Right lobe of liver (tissue), 6 donors: ENCODE measurements around the gene CTCF. TPM values are rescaled to one million over a fixed set of nuclear protein-coding genes. Genes with fewer than 3 reads are reported as not detected.
A peak's percentile ranks its signal among the peaks of the same experiment; 100 is the strongest.

ENCODE experiments used
- ATAC-seq, 4 donors: fragments of 200-7000 bp; cut with Tn5 transposase; one replicate each; pipeline ENCODE4 v1.9.1; 2020; ENCODE audit warnings: mild to moderate bottlenecking in 4 of 4, moderate library complexity in 4 of 4
- DNase-seq, 3 donors: peaks; one replicate each; pipeline ENCODE4 v3.0.0-alpha.2; 2020
- H3K27ac ChIP-seq, 3 donors: fragments of 200-600 bp; one replicate each; pipeline ENCODE4 v1.8.0; 2022
- H3K27me3 ChIP-seq, 2 donors: fragments of 200-600 bp; one replicate each; pipeline ENCODE4 v1.8.0; 2022
- H3K36me3 ChIP-seq, 4 donors: fragments of 200-600 bp; sonication (generic) in 1 of 4; one replicate each; pipeline versions ENCODE4 v1.5.1 to v1.8.0; 2017 to 2022; ENCODE audit warnings: control low read depth in 1 of 4
- H3K4me1 ChIP-seq, 4 donors: fragments of 200-600 bp; sonication (generic) in 1 of 4; one replicate each; pipeline versions ENCODE4 v1.5.1 to v1.8.0; 2017 to 2022; ENCODE audit warnings: control low read depth in 1 of 4
- H3K4me3 ChIP-seq, 3 donors: fragments of 200-600 bp; one replicate each; pipeline ENCODE4 v1.8.0; 2022
- H3K9me3 ChIP-seq, 4 donors: fragments of 200-600 bp; sonication (generic) in 1 of 4; one replicate each; pipeline versions ENCODE4 v1.5.1 to v1.8.0; 2017 to 2022; ENCODE audit warnings: control low read depth in 1 of 4
- POLR2A ChIP-seq: fragments of 450-650 bp; IDR thresholded peaks from one replicate; pipeline ENCODE4 v1.6.1; 2017; ENCODE audit warnings: antibody characterized with exemption, mild to moderate bottlenecking
- WGBS: methylation state at CpG from one replicate; pipeline ENCODE4 v1.1.6; 2018; ENCODE audit warnings: low coverage, low lambda C conversion rate; ENCODE audit not compliant: insufficient coverage; ENCODE audit errors: missing lambda C conversion rate; 5-methylcytosine and 5-hydroxymethylcytosine counted together
- intact Hi-C, 2 donors: fragments of 100-400 bp; cut with DNase I; formaldehyde crosslinking; loops; one replicate each; pipeline versions ENCODE4 v1.11.2 to v1.14.1; 2022
- total RNA-seq, 6 experiments: library from RNA; depleted of rRNA in 2 of 6; stranded (reverse); fragments of >200 nt in 2 of 6; fragmentation: NEBNext Ultra II Directional in 3 of 6; extraction: Animal tissue kit (Norgen Biotek cat#: 25700) in 3 of 6; gene quantifications; one replicate each; pipeline versions ENCODE4 v1.1.0 to v1.2.4, GENCODE V29; 2016 to 2023
- TF ChIP-seq, protein P1 (sequence below), 4 donors: fragments of 200-600 bp in 3 of 4; fragments of 450-650 bp in 1 of 4; IDR thresholded peaks; one replicate each; pipeline versions ENCODE4 v1.5.1 to v1.8.0; 2016 to 2022; ENCODE audit warnings: antibody characterized with exemption in 4 of 4, mild to moderate bottlenecking in 2 of 4
- donor health status: DM: no; HTN: yes; CAD: no.
- donor health status: DM: no; HTN: no; CAD: no.
- donor health status: DM: no; HTN: no; CAD: no.
- donor health status: DM: no; HTN: yes; CAD: no.
- donor health status: DM: no; HTN: yes; CAD: no.

The CTCF gene
- total RNA-seq, 6 experiments from 2014 or later, result 14.3 to 18.5 (median 17.0) TPM

GRCh38 chr16:67540756-67541155 is 21.6 kb upstream of the CTCF start:
- DNase-seq (peak in 1 of 3 donors; percentile 11), ATAC-seq (no peak)
- intact Hi-C loops, result no loop called here
- Histone ChIP-seq H3K9me3 (no peaks in the 10 kb centered on the region), H3K36me3 (peaks cover 0 to 24% (median 8%) of the 10 kb centered on the region in 4 donors), H3K27me3 (no peaks in the 10 kb centered on the region), H3K4me3 (no peak overlapping the region), H3K4me1 (peaks cover 0 to 21% (median 5%) of the 10 kb centered on the region in 4 donors), H3K27ac (no peak overlapping the region)
- no CpG with 5 or more reads among the region's 1 CpG for WGBS
- no peak for TF ChIP-seq POLR2A
- TF ChIP-seq, protein P1, sequence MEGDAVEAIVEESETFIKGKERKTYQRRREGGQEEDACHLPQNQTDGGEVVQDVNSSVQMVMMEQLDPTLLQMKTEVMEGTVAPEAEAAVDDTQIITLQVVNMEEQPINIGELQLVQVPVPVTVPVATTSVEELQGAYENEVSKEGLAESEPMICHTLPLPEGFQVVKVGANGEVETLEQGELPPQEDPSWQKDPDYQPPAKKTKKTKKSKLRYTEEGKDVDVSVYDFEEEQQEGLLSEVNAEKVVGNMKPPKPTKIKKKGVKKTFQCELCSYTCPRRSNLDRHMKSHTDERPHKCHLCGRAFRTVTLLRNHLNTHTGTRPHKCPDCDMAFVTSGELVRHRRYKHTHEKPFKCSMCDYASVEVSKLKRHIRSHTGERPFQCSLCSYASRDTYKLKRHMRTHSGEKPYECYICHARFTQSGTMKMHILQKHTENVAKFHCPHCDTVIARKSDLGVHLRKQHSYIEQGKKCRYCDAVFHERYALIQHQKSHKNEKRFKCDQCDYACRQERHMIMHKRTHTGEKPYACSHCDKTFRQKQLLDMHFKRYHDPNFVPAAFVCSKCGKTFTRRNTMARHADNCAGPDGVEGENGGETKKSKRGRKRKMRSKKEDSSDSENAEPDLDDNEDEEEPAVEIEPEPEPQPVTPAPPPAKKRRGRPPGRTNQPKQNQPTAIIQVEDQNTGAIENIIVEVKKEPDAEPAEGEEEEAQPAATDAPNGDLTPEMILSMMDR (IDR thresholded peaks at IDR 0.05), result no peak

- H3K4me1 ChIP-seq, result peaks cover 0 to 30% (median 9%) of the 10 kb centered on the region in 4 donors
- H3K9me3 ChIP-seq, result no peaks in the 10 kb centered on the region
- DNase-seq, result peak in 1 of 3 donors; percentile 54
- H3K27ac ChIP-seq, result no peak overlapping the region
- no peak overlapping the region for H3K4me3 ChIP-seq
- TF ChIP-seq, protein P1 (IDR thresholded peaks at IDR 0.05), result no peak
- TF ChIP-seq POLR2A, result no peak
- no peak for ATAC-seq
- WGBS, result 44% methylated on average over 2 of the region's 14 CpGs
- H3K27me3 ChIP-seq, result no peaks in the 10 kb centered on the region
- peaks cover 0 to 25% (median 8%) of the 10 kb centered on the region in 4 donors for H3K36me3 ChIP-seq
- intact Hi-C loops, result no loop called here
Observed at GRCh38 chr16:67541391-67542263, 20.7 kb upstream of the CTCF start.

GRCh38 chr16:67542464-67542863 is 19.9 kb upstream of the CTCF start:
- no peak for TF ChIP-seq POLR2A
- TF ChIP-seq, protein P1 (IDR thresholded peaks at IDR 0.05), result no peak
- Histone ChIP-seq H3K9me3 (no peaks in the 10 kb centered on the region), H3K4me3 (no peak overlapping the region), H3K36me3 (peaks cover 0 to 25% (median 8%) of the 10 kb centered on the region in 4 donors), H3K4me1 (peaks cover 0 to 32% (median 7%) of the 10 kb centered on the region in 4 donors), H3K27me3 (no peaks in the 10 kb centered on the region), H3K27ac (no peak overlapping the region)
- intact Hi-C loops, result no loop called here
- ATAC-seq (peak in 3 of 4 donors; percentile 1 to 8 (median 3)), DNase-seq (peak in 1 of 3 donors; percentile 45)

DNA sequence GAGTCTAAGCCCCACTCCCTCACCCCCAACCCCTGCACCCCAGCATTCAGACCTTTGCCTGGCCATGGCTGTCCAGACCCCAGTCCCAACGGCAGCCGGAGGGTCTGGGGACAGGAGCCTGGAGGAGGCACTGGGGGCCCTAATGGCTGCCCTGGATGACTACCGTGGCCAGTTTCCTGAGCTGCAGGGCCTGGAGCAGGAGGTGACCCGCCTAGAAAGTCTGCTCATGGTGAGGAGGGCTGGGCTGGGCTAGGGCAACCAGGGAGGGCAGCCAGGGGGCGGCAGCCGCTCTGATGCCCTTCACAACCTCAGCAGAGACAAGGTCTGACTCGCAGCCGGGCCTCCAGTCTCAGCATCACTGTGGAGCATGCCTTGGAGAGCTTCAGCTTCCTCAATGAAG is 19.3 kb upstream of the CTCF start:
- Histone ChIP-seq H3K4me1 (peaks cover 0 to 29% (median 7%) of the 10 kb centered on the region in 4 donors), H3K27me3 (no peaks in the 10 kb centered on the region), H3K9me3 (no peaks in the 10 kb centered on the region), H3K4me3 (no peak overlapping the region), H3K36me3 (peaks cover 0 to 25% (median 8%) of the 10 kb centered on the region in 4 donors), H3K27ac (no peak overlapping the region)
- no peak for TF ChIP-seq POLR2A
- TF ChIP-seq, protein P1 (IDR thresholded peaks at IDR 0.05), result no peak
- DNase-seq, result peak in 1 of 3 donors; percentile 52
- intact Hi-C loops, result no loop called here
- 85% methylated on average over 4 of the region's 8 CpGs for WGBS
- ATAC-seq, result no peak
